IPS-18a (cell line): Measurements from ENCODE around the gene STT3B.
A peak's percentile ranks its signal among the peaks of the same experiment; 100 is the strongest.
"Not testable (repeated sequence)": the region's sequence is repeated elsewhere in the genome, so short reads cannot be mapped to it uniquely, and the experiment has no call there.

Experiments used
- H3K27ac ChIP-seq: one replicate; pipeline ENCODE4 v1.5.1; 2013; ENCODE audit warnings: low read length
- H3K27me3 ChIP-seq: one replicate; pipeline ENCODE4 v1.6.1; 2013; ENCODE audit warnings: mild to moderate bottlenecking, low read length; ENCODE audit not compliant: control insufficient read depth, insufficient read depth
- H3K36me3 ChIP-seq: one replicate; pipeline ENCODE4 v1.6.1; 2013; ENCODE audit warnings: low read depth, low read length; ENCODE audit not compliant: control insufficient read depth
- H3K4me1 ChIP-seq: one replicate; pipeline ENCODE4 v1.6.1; 2013; ENCODE audit warnings: low read depth, low read length; ENCODE audit not compliant: control insufficient read depth
- H3K4me3 ChIP-seq: one replicate; pipeline ENCODE4 v1.5.1; 2013; ENCODE audit warnings: low read length
- H3K9ac ChIP-seq: one replicate; pipeline ENCODE4 v1.6.1; 2013; ENCODE audit warnings: mild to moderate bottlenecking, low read length, moderate library complexity
- H3K9me3 ChIP-seq: one replicate; pipeline ENCODE4 v1.6.1; 2013; ENCODE audit warnings: low read depth, low read length; ENCODE audit not compliant: control insufficient read depth

Gene STT3B

GRCh38 chr3:31502803-31503221 is 29.9 kb upstream of the STT3B start:
- Histone ChIP-seq H3K4me3 (no peak overlapping the region), H3K9ac (no peak overlapping the region), H3K4me1 (peaks cover 37% of the 10 kb centered on the region), H3K27ac (no peak overlapping the region), H3K36me3 (no peaks in the 10 kb centered on the region), H3K9me3 (no peaks in the 10 kb centered on the region), H3K27me3 (no peaks in the 10 kb centered on the region)

GRCh38 chr3:31503456-31503855 is 29.3 kb upstream of the STT3B start:
- H3K36me3 ChIP-seq, result no peaks in the 10 kb centered on the region
- H3K9ac ChIP-seq, result no peak overlapping the region
- H3K27ac ChIP-seq, result no peak overlapping the region
- no peaks in the 10 kb centered on the region for H3K27me3 ChIP-seq
- H3K4me3 ChIP-seq, result no peak overlapping the region
- no peaks in the 10 kb centered on the region for H3K9me3 ChIP-seq
- H3K4me1 ChIP-seq, result peaks cover 37% of the 10 kb centered on the region

- no peak overlapping the region for H3K27ac ChIP-seq
- H3K4me3 ChIP-seq, result no peak overlapping the region
- H3K9ac ChIP-seq, result no peak overlapping the region
- H3K36me3 ChIP-seq, result no peaks in the 10 kb centered on the region
- H3K9me3 ChIP-seq, result no peaks in the 10 kb centered on the region
- H3K27me3 ChIP-seq, result no peaks in the 10 kb centered on the region
- H3K4me1 ChIP-seq, result peaks cover 37% of the 10 kb centered on the region
Measured at GRCh38 chr3:31504230-31504629, 28.5 kb upstream of the STT3B start.

GRCh38 chr3:31505371-31506048 is 27.2 kb upstream of the STT3B start:
- Histone ChIP-seq H3K4me3 (peak overlapping the region; percentile 36), H3K9ac (no peak overlapping the region), H3K36me3 (no peaks in the 10 kb centered on the region), H3K4me1 (peaks cover 37% of the 10 kb centered on the region), H3K27me3 (no peaks in the 10 kb centered on the region), H3K27ac (peak overlapping the region; percentile 15), H3K9me3 (no peaks in the 10 kb centered on the region)

- H3K9me3 ChIP-seq, H3K27ac ChIP-seq, H3K36me3 ChIP-seq, H3K4me3 ChIP-seq, H3K27me3 ChIP-seq: not testable (repeated sequence)
- Histone ChIP-seq H3K4me1 (peaks cover 37% of the 10 kb centered on the region), H3K9ac (peak overlapping the region; percentile 7)
Measured at GRCh38 chr3:31506515-31506914, 26.2 kb upstream of the STT3B start.

- H3K27ac ChIP-seq, result no peak overlapping the region
- no peak overlapping the region for H3K9ac ChIP-seq
- H3K9me3 ChIP-seq, result no peaks in the 10 kb centered on the region
- no peaks in the 10 kb centered on the region for H3K36me3 ChIP-seq
- H3K27me3 ChIP-seq, result no peaks in the 10 kb centered on the region
- H3K4me1 ChIP-seq, result peaks cover 31% of the 10 kb centered on the region
- no peak overlapping the region for H3K4me3 ChIP-seq
Measured at GRCh38 chr3:31508452-31509146, 24.1 kb upstream of the STT3B start.

GRCh38 chr3:31509147-31509728 is 23.5 kb upstream of the STT3B start:
- H3K4me3 ChIP-seq, result no peak overlapping the region
- peaks cover 25% of the 10 kb centered on the region for H3K4me1 ChIP-seq
- H3K9me3 ChIP-seq, result no peaks in the 10 kb centered on the region
- H3K36me3 ChIP-seq, result no peaks in the 10 kb centered on the region
- no peak overlapping the region for H3K9ac ChIP-seq
- no peak overlapping the region for H3K27ac ChIP-seq
- no peaks in the 10 kb centered on the region for H3K27me3 ChIP-seq

GRCh38 chr3:31514570-31514969 is 18.2 kb upstream of the STT3B start:
- H3K9me3 ChIP-seq, result no peaks in the 10 kb centered on the region
- no peak overlapping the region for H3K9ac ChIP-seq

GRCh38 chr3:31515486-31516284 is 17.0 kb upstream of the STT3B start:
- Histone ChIP-seq H3K27me3 (no peaks in the 10 kb centered on the region), H3K4me3 (no peak overlapping the region), H3K27ac (no peak overlapping the region)

More at GRCh38 chr3:31514570-31514969, 18.2 kb upstream of the STT3B start:
- Histone ChIP-seq H3K4me1 (no peaks in the 10 kb centered on the region), H3K27ac (no peak overlapping the region), H3K36me3 (no peaks in the 10 kb centered on the region), H3K4me3 (no peak overlapping the region), H3K27me3 (no peaks in the 10 kb centered on the region)

GRCh38 chr3:31516757-31517156 is 16.0 kb upstream of the STT3B start:
- no peaks in the 10 kb centered on the region for H3K36me3 ChIP-seq
- H3K27me3 ChIP-seq, result no peaks in the 10 kb centered on the region
- no peak overlapping the region for H3K9ac ChIP-seq
- H3K27ac ChIP-seq, result no peak overlapping the region
- no peaks in the 10 kb centered on the region for H3K4me1 ChIP-seq
- H3K9me3 ChIP-seq, result no peaks in the 10 kb centered on the region
- no peak overlapping the region for H3K4me3 ChIP-seq

More at GRCh38 chr3:31515486-31516284, 17.0 kb upstream of the STT3B start:
- no peaks in the 10 kb centered on the region for H3K4me1 ChIP-seq
- no peaks in the 10 kb centered on the region for H3K36me3 ChIP-seq
- H3K9me3 ChIP-seq, result no peaks in the 10 kb centered on the region
- no peak overlapping the region for H3K9ac ChIP-seq

GRCh38 chr3:31521468-31521867 is 11.3 kb upstream of the STT3B start:
- Histone ChIP-seq H3K4me3 (no peak overlapping the region), H3K9me3 (no peaks in the 10 kb centered on the region), H3K36me3 (no peaks in the 10 kb centered on the region), H3K27ac (no peak overlapping the region), H3K4me1 (no peaks in the 10 kb centered on the region), H3K9ac (no peak overlapping the region), H3K27me3 (no peaks in the 10 kb centered on the region)
